AG04449 (cell line): ENCODE data around the gene EHMT1.
A peak's percentile ranks its signal among the peaks of the same experiment; 100 is the strongest.

Experiments used
- CTCF ChIA-PET: fragments of 350-600 bp; formaldehyde crosslinking; extraction: SDS; loops from one replicate; lab custom pipeline; 2021; ENCODE audit warnings: antibody characterized with exemption; lab: Yijun Ruan, JAX
- POLR2A ChIA-PET: fragments of 400-600, 350-600 bp; formaldehyde crosslinking; extraction: SDS; loops from one replicate; lab custom pipeline; 2020; ENCODE audit warnings: antibody characterized with exemption, inconsistent platforms; lab: Yijun Ruan, JAX
- DNase-seq: peaks from one replicate; pipeline ENCODE4 v3.0.0-alpha.2; 2010; ENCODE audit warnings: low read depth, low spot score
- H3K4me3 ChIP-seq: 2 replicates; pipeline ENCODE4 v1.5.1; 2011; ENCODE audit warnings: low read depth, mild to moderate bottlenecking, control low read depth, low read length
- TF ChIP-seq, protein P1 (sequence below): IDR thresholded peaks from one replicate; pipeline ENCODE4 v1.5.1; 2011; ENCODE audit warnings: mild to moderate bottlenecking, moderate library complexity, low read length, control low read depth, inconsistent platforms; ENCODE audit not compliant: insufficient read depth; ENCODE audit errors: missing control alignments

The EHMT1 gene

GRCh38 chr9:137685035-137685740 is 66.4 kb downstream of the EHMT1 start:
- TF ChIP-seq, protein P1, sequence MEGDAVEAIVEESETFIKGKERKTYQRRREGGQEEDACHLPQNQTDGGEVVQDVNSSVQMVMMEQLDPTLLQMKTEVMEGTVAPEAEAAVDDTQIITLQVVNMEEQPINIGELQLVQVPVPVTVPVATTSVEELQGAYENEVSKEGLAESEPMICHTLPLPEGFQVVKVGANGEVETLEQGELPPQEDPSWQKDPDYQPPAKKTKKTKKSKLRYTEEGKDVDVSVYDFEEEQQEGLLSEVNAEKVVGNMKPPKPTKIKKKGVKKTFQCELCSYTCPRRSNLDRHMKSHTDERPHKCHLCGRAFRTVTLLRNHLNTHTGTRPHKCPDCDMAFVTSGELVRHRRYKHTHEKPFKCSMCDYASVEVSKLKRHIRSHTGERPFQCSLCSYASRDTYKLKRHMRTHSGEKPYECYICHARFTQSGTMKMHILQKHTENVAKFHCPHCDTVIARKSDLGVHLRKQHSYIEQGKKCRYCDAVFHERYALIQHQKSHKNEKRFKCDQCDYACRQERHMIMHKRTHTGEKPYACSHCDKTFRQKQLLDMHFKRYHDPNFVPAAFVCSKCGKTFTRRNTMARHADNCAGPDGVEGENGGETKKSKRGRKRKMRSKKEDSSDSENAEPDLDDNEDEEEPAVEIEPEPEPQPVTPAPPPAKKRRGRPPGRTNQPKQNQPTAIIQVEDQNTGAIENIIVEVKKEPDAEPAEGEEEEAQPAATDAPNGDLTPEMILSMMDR: no peak
- POLR2A ChIA-PET: no interaction called here
- CTCF ChIA-PET: interaction anchor here (1.0 to 1.4 kb wide), 3 partner anchors 12 to 14 kb away, joined by 4 to 5 read pairs (median 4); no protein-coding TSS in a partner anchor
- H3K4me3 ChIP-seq: no peak overlapping the region
- no peak for DNase-seq

- CTCF ChIA-PET: interaction anchor here (1.0 to 1.4 kb wide), 3 partner anchors 13 to 15 kb away, joined by 3 to 4 read pairs (median 4); no protein-coding TSS in a partner anchor
- no peak overlapping the region for H3K4me3 ChIP-seq
- POLR2A ChIA-PET: no interaction called here
- TF ChIP-seq, protein P1: no peak
- peak; percentile 40 for DNase-seq
Observed at GRCh38 chr9:137685741-137686420, 67.1 kb downstream of the EHMT1 start.

- TF ChIP-seq, protein P1: no peak
- no peak overlapping the region for H3K4me3 ChIP-seq
- DNase-seq: no peak
- POLR2A ChIA-PET: no interaction called here
- CTCF ChIA-PET: interaction anchor here (3.4 kb wide), 1 partner anchor 16 kb away, joined by 18 read pairs; no protein-coding TSS in a partner anchor
Observed at GRCh38 chr9:137688261-137688660, 69.5 kb downstream of the EHMT1 start.

DNA sequence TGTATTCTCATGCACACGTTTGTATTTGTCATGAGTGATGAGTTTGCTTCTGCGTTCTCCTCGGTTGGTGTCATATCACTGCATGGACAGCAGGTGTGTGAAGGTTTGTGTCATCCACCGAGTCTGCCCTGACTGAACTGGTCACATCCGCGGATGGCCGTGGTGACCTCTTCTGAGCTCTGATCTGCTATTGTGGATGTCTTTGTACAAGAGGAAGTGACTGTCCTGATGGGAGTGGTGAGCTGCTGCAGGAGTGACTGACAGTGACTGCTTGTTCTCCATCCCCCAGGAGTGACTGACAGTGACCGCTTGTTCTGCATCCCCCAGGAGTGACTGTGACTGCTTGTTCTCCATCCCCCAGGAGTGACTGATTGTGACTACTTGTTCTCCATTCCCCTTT is 69.9 kb downstream of the EHMT1 start:
- ChIA-PET POLR2A (no interaction called here), CTCF (interaction anchor here (1.2 to 3.4 kb wide), 2 partner anchors 9 to 16 kb away, joined by 3 to 18 read pairs; no protein-coding TSS in a partner anchor)
- no peak for DNase-seq
- no peak overlapping the region for H3K4me3 ChIP-seq
- TF ChIP-seq, protein P1: no peak

DNA sequence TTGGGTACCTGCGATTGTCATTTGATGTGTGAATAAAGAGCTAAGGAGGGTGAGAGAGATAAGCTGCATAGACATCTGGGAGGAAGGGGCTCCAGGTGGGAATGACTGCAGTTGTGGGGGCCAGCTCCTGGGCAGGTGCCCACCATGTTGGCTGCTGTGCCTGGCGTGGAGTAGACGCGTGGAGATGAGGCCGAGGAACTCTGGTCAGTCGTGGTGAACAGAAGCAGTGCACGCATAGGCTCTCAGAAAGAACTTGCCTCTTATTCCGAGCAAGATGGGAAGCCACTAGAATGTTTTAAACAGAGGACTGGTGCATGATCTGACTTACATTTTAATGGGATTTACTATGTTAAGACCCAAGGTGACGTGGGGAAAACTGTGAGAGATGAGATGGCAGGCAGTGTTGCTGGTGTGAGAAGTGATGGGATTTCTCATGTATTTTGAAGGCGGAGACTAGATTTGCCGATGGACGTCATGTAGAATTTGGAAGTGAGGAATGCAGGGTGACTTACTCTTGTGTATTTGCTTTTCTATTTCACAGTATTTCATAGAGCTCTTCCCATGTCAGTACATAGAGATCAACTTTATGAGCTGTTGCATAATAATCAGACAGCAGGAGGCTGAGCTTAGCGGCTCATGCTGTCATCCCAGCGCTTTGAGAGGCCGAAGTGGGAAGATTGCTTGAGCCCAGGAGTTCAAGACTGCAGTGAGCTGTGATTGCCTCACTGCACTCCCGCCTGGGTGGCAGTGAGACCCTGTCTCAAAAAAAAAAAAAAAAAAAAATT is 71.1 kb downstream of the EHMT1 start:
- TF ChIP-seq, protein P1: no peak
- ChIA-PET POLR2A (no interaction called here), CTCF (interaction anchor here (1.0 to 3.4 kb wide), 5 partner anchors 8 to 24 kb away, joined by 3 to 18 read pairs (median 6); no protein-coding TSS in a partner anchor)
- no peak for DNase-seq
- H3K4me3 ChIP-seq: no peak overlapping the region
